ENCODE data around the gene SIAH2. TPM values are rescaled to one million over a fixed set of nuclear protein-coding genes. Genes with fewer than 3 reads are reported as not detected.

Gene SIAH2
- total RNA-seq, 1 experiment from 2014 or later: 17.1 TPM

DNA sequence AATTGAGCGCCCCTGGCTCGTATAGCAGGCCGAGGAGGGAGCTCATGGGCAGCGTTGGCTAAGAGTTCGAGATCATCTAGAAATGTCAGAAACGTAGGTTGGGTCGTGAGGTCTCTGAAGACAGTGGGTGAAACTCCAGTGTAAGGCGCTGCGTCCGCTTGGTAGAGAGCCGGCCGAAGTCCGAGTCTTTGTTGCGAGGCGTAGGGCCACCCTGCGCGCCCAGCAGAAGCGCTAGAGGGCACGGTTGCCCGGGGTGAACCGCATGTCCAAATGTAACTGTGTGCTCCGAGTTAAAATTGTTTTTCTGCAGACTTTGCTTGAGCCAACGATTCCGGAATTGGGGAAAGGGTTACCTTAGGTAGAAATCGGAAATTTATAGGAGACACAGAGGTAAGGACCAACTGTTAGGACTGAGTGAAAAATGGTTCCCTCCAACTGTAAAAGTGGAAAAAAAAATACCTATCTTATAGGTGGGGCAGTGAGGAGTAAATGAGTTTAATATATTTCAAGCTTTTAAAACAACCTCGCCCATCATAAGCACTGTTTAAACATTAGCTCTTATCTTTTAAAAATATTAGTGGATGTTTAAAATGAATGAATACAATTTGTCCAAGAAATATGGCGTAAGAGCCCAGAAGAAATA lies 993 bp upstream of the SIAH2 start:
- Mint-ChIP-seq H3K27ac (peak overlapping the region; percentile 68), H3K9me3 (no peaks in the 10 kb centered on the region), H3K4me3 (peak overlapping the region; percentile 86), H3K4me1 (peaks cover 42% of the 10 kb centered on the region), H3K27me3 (ENCODE audit: low read depth) (peaks cover 45% of the 10 kb centered on the region), H3K36me3 (no peaks in the 10 kb centered on the region)
- ATAC-seq (peak; percentile 35), DNase-seq (ENCODE audit: low spot score) (peak; percentile 47)
- ChIA-PET CTCF (interaction anchor here (0.8 to 3.6 kb wide), 13 partner anchors 8 to 218 kb away, joined by 3 to 23 read pairs (median 4); partner anchors contain the start of gene SERP1), POLR2A (interaction anchor here (0.6 to 2.9 kb wide), 4 partner anchors 26 to 322 kb away, joined by 3 to 7 read pairs (median 4); partner anchors contain the start of gene ERICH6)
- TF ChIP-seq, protein P1, sequence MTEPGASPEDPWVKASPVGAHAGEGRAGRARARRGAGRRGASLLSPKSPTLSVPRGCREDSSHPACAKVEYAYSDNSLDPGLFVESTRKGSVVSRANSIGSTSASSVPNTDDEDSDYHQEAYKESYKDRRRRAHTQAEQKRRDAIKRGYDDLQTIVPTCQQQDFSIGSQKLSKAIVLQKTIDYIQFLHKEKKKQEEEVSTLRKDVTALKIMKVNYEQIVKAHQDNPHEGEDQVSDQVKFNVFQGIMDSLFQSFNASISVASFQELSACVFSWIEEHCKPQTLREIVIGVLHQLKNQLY (CRISPR knock-in tag; IDR thresholded peaks at IDR 0.05): no peak
- TF ChIP-seq EMX1 (CRISPR knock-in tag; IDR thresholded peaks at IDR 0.05): 0 out of 2 replicates have a peak, but pooled peaks have one; percentile 20
- 0 out of 2 replicates have a peak, but pooled peaks have one; percentile 25 for TF ChIP-seq GABPB1 (CRISPR knock-in tag; IDR thresholded peaks at IDR 0.05)
- TF ChIP-seq, protein P2, sequence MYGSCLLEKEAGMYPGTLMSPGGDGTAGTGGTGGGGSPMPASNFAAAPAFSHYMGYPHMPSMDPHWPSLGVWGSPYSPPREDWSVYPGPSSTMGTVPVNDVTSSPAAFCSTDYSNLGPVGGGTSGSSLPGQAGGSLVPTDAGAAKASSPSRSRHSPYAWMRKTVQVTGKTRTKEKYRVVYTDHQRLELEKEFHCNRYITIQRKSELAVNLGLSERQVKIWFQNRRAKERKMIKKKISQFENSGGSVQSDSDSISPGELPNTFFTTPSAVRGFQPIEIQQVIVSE (CRISPR knock-in tag; IDR thresholded peaks at IDR 0.05; ENCODE audit: borderline replicate concordance): no peak
- TF ChIP-seq GRHL2 (CRISPR knock-in tag; IDR thresholded peaks at IDR 0.05; ENCODE audit: insufficient replicate concordance, severe bottlenecking): no peak
- TF ChIP-seq, protein P3, sequence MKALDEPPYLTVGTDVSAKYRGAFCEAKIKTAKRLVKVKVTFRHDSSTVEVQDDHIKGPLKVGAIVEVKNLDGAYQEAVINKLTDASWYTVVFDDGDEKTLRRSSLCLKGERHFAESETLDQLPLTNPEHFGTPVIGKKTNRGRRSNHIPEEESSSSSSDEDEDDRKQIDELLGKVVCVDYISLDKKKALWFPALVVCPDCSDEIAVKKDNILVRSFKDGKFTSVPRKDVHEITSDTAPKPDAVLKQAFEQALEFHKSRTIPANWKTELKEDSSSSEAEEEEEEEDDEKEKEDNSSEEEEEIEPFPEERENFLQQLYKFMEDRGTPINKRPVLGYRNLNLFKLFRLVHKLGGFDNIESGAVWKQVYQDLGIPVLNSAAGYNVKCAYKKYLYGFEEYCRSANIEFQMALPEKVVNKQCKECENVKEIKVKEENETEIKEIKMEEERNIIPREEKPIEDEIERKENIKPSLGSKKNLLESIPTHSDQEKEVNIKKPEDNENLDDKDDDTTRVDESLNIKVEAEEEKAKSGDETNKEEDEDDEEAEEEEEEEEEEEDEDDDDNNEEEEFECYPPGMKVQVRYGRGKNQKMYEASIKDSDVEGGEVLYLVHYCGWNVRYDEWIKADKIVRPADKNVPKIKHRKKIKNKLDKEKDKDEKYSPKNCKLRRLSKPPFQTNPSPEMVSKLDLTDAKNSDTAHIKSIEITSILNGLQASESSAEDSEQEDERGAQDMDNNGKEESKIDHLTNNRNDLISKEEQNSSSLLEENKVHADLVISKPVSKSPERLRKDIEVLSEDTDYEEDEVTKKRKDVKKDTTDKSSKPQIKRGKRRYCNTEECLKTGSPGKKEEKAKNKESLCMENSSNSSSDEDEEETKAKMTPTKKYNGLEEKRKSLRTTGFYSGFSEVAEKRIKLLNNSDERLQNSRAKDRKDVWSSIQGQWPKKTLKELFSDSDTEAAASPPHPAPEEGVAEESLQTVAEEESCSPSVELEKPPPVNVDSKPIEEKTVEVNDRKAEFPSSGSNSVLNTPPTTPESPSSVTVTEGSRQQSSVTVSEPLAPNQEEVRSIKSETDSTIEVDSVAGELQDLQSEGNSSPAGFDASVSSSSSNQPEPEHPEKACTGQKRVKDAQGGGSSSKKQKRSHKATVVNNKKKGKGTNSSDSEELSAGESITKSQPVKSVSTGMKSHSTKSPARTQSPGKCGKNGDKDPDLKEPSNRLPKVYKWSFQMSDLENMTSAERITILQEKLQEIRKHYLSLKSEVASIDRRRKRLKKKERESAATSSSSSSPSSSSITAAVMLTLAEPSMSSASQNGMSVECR (CRISPR knock-in tag; IDR thresholded peaks at IDR 0.05; ENCODE audit: borderline replicate concordance): no peak
- TF ChIP-seq TEAD1 (CRISPR knock-in tag; IDR thresholded peaks at IDR 0.05): 0 out of 2 replicates have a peak, but pooled peaks have one; percentile 31
- TF ChIP-seq, protein P4, sequence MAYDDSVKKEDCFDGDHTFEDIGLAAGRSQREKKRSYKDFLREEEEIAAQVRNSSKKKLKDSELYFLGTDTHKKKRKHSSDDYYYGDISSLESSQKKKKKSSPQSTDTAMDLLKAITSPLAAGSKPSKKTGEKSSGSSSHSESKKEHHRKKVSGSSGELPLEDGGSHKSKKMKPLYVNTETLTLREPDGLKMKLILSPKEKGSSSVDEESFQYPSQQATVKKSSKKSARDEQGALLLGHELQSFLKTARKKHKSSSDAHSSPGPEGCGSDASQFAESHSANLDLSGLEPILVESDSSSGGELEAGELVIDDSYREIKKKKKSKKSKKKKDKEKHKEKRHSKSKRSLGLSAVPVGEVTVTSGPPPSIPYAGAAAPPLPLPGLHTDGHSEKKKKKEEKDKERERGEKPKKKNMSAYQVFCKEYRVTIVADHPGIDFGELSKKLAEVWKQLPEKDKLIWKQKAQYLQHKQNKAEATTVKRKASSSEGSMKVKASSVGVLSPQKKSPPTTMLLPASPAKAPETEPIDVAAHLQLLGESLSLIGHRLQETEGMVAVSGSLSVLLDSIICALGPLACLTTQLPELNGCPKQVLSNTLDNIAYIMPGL (CRISPR knock-in tag; IDR thresholded peaks at IDR 0.05): 0 out of 2 replicates have a peak, but pooled peaks have one; percentile 39
- no peak for TF ChIP-seq TP53 (CRISPR knock-in tag; IDR thresholded peaks at IDR 0.05)
- TF ChIP-seq FOXJ3 (CRISPR knock-in tag; IDR thresholded peaks at IDR 0.05; ENCODE audit: borderline replicate concordance): no peak

DNA sequence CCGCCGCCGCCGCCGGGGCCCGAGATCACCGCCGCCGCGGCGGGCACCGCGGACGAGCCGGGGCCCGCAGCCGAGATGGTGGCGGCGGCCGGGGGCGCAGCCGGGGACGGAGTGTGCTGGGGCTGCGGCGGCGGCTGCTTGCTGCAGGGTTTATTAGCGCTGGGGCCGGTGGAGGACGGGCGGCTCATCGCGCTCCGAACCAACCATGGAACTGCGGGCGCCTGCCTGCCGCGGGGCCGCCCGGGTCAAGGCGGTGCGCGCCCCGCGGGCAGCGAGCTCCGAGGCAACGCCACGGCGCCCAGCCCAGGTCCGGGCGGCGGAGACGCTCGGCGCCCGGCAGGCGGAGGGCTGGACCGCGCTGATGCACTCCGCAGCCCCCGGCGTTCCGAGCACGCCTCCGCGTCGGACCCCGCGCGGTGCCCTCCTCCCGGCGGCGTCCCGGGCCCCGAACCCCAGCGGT lies 277 bp downstream of the SIAH2 start:
- no peak for TF ChIP-seq TEAD4 (CRISPR knock-in tag; IDR thresholded peaks at IDR 0.05)
- peak; percentile 67; the same call in 1 of the 2 replicates for TF ChIP-seq FOXP1 (CRISPR knock-in tag; IDR thresholded peaks at IDR 0.05; ENCODE audit: borderline replicate concordance)
- no peak for TF ChIP-seq EMX1 (CRISPR knock-in tag; IDR thresholded peaks at IDR 0.05)
- TF ChIP-seq, protein P5, sequence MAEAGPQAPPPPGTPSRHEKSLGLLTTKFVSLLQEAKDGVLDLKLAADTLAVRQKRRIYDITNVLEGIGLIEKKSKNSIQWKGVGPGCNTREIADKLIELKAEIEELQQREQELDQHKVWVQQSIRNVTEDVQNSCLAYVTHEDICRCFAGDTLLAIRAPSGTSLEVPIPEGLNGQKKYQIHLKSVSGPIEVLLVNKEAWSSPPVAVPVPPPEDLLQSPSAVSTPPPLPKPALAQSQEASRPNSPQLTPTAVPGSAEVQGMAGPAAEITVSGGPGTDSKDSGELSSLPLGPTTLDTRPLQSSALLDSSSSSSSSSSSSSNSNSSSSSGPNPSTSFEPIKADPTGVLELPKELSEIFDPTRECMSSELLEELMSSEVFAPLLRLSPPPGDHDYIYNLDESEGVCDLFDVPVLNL (CRISPR knock-in tag; IDR thresholded peaks at IDR 0.05; ENCODE audit: borderline replicate concordance, low read depth): peak; percentile 45; the same call in 1 of the 2 replicates
- TF ChIP-seq, protein P1 (CRISPR knock-in tag; IDR thresholded peaks at IDR 0.05): no peak
- TF ChIP-seq SMAD4 (CRISPR knock-in tag; IDR thresholded peaks at IDR 0.05): no peak
- TF ChIP-seq RELA (CRISPR knock-in tag; IDR thresholded peaks at IDR 0.05; ENCODE audit: borderline replicate concordance): 0 out of 2 replicates have a peak, but pooled peaks have one; percentile 19
- no peak for TF ChIP-seq NR3C1 (CRISPR knock-in tag; conservative IDR thresholded peaks at IDR 0.05; ENCODE audit: low read depth)
- TF ChIP-seq NFE2L1 (CRISPR knock-in tag; IDR thresholded peaks at IDR 0.05): peak; percentile 56; the same call in 1 of the 2 replicates
- no peak for TF ChIP-seq ZNF232 (CRISPR knock-in tag; IDR thresholded peaks at IDR 0.05)
- DNase-seq (ENCODE audit: low spot score) (no peak), ATAC-seq (peak; percentile 52)
- CTCF ChIA-PET: interaction anchor here (0.7 to 3.6 kb wide), 9 partner anchors 8 to 235 kb away, joined by 3 to 23 read pairs (median 5); no protein-coding TSS in a partner anchor
- Mint-ChIP-seq H3K27ac (no peak overlapping the region), H3K27me3 (ENCODE audit: low read depth) (peaks cover 45% of the 10 kb centered on the region), H3K4me1 (peaks cover 45% of the 10 kb centered on the region), H3K36me3 (0 out of 2 replicates have a peak, but pooled peaks cover 2% of the 10 kb centered on the region), H3K4me3 (no peak overlapping the region; the same call in 1 of the 2 replicates), H3K9me3 (no peaks in the 10 kb centered on the region)
- POLR2A ChIA-PET: interaction anchor here (0.6 to 2.9 kb wide), 6 partner anchors 24 to 856 kb away, joined by 3 to 7 read pairs (median 4); partner anchors contain the start of genes EIF2A, ERICH6, SELENOT and SERP1

Measured in WTC11 (cell line).